ENCODE measurements around the gene CCDC154. TPM values are rescaled to one million over a fixed set of nuclear protein-coding genes. Genes with fewer than 3 reads are reported as not detected.

The CCDC154 gene
- total RNA-seq, 2 experiments from 2014 or later = 0.85 to 1.1 TPM

DNA sequence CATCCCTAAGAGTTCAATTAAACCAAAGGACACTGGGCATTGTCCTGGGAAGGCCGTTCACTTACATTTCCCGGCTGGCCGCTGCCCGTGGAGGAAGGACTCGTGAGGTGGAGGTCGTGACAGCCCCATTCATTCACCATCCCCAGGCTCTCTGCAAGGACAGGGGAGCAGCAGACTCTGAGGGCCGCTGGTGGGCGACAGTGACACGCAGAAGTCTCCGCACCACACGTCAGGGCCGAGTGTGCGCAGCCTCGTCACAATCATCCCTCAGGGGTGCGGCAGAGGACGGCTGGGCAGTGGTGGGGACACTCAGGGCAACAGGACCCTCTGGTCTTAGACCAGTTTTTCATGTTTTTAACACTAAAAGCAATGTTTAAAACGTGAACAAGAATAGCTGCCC, 51.5 kb downstream of the CCDC154 start:
- Histone ChIP-seq H3K79me2 (ENCODE audit: insufficient read depth, low read depth, low read length) (no peaks in the 10 kb centered on the region), H4K20me1 (ENCODE audit: insufficient read depth, low read length) (no peaks in the 10 kb centered on the region)
- POLR2A ChIA-PET = no interaction called here

DNA sequence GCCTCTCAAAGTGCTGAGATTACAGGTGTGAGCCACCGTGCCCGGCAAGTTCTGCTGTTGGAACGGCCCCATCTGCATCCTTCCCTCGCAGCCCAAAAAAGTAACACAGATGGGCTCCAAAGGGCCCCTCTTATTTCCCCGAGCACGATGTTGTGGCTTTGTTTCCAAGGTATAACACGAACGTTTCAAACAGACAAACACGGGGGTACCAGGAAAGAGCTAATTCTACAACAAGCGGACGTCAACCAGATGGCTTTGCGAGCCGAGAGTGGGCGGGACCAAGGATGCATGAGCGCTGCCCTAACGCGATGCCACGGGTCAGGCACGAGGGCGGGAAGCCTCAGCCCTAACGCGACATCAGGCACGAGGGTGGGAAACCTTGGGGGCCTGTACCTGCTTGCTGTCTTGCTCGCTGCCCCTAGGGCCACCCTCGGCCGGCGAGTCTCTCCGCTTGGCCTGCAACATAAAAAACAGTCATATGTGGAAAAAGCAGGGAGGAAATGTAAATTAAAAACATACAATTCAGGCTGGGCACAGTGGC, 54.0 kb downstream of the CCDC154 start:
- no peaks in the 10 kb centered on the region for H3K79me2 ChIP-seq (ENCODE audit: insufficient read depth, low read depth, low read length)
- no peaks in the 10 kb centered on the region for H3K36me3 ChIP-seq (ENCODE audit: insufficient read depth, low read length)
- no peaks in the 10 kb centered on the region for H3K9me3 ChIP-seq (ENCODE audit: low read length)
- no peaks in the 10 kb centered on the region for H4K20me1 ChIP-seq (ENCODE audit: insufficient read depth, low read length)
- DNase-seq (ENCODE audit: low spot score) = no peak
- no TSS peak for BruUV-seq (replicated peaks)
- ChIA-PET CTCF (ENCODE audit: unreplicated experiment) (no interaction called here), POLR2A (no interaction called here)
- no peaks in the 10 kb centered on the region for H3K4me1 ChIP-seq (ENCODE audit: insufficient read depth, low read length, poor library complexity, severe bottlenecking)
- no peak overlapping the region for H3K4me3 ChIP-seq (ENCODE audit: low read depth, low read length, poor library complexity, severe bottlenecking)
- no peaks in the 10 kb centered on the region for H3K9me2 ChIP-seq (ENCODE audit: insufficient read depth, low read length)
- H2AFZ ChIP-seq (ENCODE audit: low read length) = no peak overlapping the region
- TF ChIP-seq, protein P1, sequence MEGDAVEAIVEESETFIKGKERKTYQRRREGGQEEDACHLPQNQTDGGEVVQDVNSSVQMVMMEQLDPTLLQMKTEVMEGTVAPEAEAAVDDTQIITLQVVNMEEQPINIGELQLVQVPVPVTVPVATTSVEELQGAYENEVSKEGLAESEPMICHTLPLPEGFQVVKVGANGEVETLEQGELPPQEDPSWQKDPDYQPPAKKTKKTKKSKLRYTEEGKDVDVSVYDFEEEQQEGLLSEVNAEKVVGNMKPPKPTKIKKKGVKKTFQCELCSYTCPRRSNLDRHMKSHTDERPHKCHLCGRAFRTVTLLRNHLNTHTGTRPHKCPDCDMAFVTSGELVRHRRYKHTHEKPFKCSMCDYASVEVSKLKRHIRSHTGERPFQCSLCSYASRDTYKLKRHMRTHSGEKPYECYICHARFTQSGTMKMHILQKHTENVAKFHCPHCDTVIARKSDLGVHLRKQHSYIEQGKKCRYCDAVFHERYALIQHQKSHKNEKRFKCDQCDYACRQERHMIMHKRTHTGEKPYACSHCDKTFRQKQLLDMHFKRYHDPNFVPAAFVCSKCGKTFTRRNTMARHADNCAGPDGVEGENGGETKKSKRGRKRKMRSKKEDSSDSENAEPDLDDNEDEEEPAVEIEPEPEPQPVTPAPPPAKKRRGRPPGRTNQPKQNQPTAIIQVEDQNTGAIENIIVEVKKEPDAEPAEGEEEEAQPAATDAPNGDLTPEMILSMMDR (conservative IDR thresholded peaks at IDR 0.05; ENCODE audit: low read length) = no peak
- no peak overlapping the region for H3K27ac ChIP-seq (ENCODE audit: low read depth, low read length, poor library complexity, severe bottlenecking)
- no peak overlapping the region for H3K4me2 ChIP-seq (ENCODE audit: low read length)
- intact Hi-C loops (cut with micrococcal nuclease; ENCODE audit: unreplicated experiment) = no loop called here

More for the DNA sequence above, 51.5 kb downstream of the CCDC154 start:
- no peak overlapping the region for H3K4me3 ChIP-seq (ENCODE audit: low read depth, low read length, poor library complexity, severe bottlenecking)
- no peaks in the 10 kb centered on the region for H3K9me2 ChIP-seq (ENCODE audit: insufficient read depth, low read length)
- TF ChIP-seq, protein P1 (conservative IDR thresholded peaks at IDR 0.05; ENCODE audit: low read length) = no peak
- no peak for TF ChIP-seq EZH2phosphoT487 (IDR thresholded peaks at IDR 0.05; ENCODE audit: borderline replicate concordance, low read depth, low read length)
- no peak for DNase-seq (ENCODE audit: low spot score)
- H3K4me1 ChIP-seq (ENCODE audit: insufficient read depth, low read length, poor library complexity, severe bottlenecking) = no peaks in the 10 kb centered on the region
- no TSS peak for BruUV-seq (replicated peaks)
- no peaks in the 10 kb centered on the region for H3K9me3 ChIP-seq (ENCODE audit: low read length)
- no peak overlapping the region for H2AFZ ChIP-seq (ENCODE audit: low read length)
- H3K27ac ChIP-seq (ENCODE audit: low read depth, low read length, poor library complexity, severe bottlenecking) = no peak overlapping the region
- intact Hi-C loops (cut with micrococcal nuclease; ENCODE audit: unreplicated experiment) = no loop called here
- CTCF ChIA-PET (ENCODE audit: unreplicated experiment) = no interaction called here
- H3K4me2 ChIP-seq (ENCODE audit: low read length) = no peak overlapping the region
- no peaks in the 10 kb centered on the region for H3K36me3 ChIP-seq (ENCODE audit: insufficient read depth, low read length)

DNA sequence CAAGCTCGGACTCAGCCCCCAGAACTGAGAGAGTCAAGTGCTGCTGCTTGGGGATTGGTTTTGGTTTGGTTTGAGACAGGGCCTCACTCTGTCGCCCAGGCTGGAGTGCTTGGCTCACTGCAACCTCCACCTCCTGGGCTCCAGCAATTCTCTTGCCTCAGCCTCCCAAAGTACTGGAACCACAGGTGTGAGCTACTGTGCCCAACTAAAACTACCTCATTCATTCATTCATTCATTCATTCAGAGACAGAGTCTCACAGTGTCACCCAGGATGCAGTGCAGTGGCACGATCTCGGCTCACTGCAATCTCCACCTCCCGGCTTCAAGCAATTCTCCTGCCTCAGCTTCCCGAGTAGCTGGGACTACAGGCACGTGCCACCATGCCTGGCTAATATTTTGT, 54.6 kb downstream of the CCDC154 start:
- H3K4me3 ChIP-seq (ENCODE audit: low read depth, low read length, poor library complexity, severe bottlenecking) = no peak overlapping the region
- H4K20me1 ChIP-seq (ENCODE audit: insufficient read depth, low read length) = no peaks in the 10 kb centered on the region
- CTCF ChIA-PET (ENCODE audit: unreplicated experiment) = no interaction called here
- DNase-seq (ENCODE audit: low spot score) = no peak
- H3K27ac ChIP-seq (ENCODE audit: low read depth, low read length, poor library complexity, severe bottlenecking) = no peak overlapping the region
- POLR2A ChIA-PET = no interaction called here
- no peaks in the 10 kb centered on the region for H3K79me2 ChIP-seq (ENCODE audit: insufficient read depth, low read depth, low read length)
- H3K4me1 ChIP-seq (ENCODE audit: insufficient read depth, low read length, poor library complexity, severe bottlenecking) = no peaks in the 10 kb centered on the region
- H3K9me3 ChIP-seq (ENCODE audit: low read length) = no peaks in the 10 kb centered on the region
- H3K4me2 ChIP-seq (ENCODE audit: low read length) = no peak overlapping the region
- intact Hi-C loops (cut with micrococcal nuclease; ENCODE audit: unreplicated experiment) = no loop called here
- TF ChIP-seq EZH2phosphoT487 (IDR thresholded peaks at IDR 0.05; ENCODE audit: borderline replicate concordance, low read depth, low read length) = no peak
- H3K9me2 ChIP-seq (ENCODE audit: insufficient read depth, low read length) = no peaks in the 10 kb centered on the region
- BruUV-seq (replicated peaks) = no TSS peak
- H2AFZ ChIP-seq (ENCODE audit: low read length) = no peak overlapping the region
- H3K36me3 ChIP-seq (ENCODE audit: insufficient read depth, low read length) = no peaks in the 10 kb centered on the region
